Endothelial cell of umbilical vein (primary cell): ENCODE measurements around the gene CALHM6. TPM values are rescaled to one million over a fixed set of nuclear protein-coding genes. Genes with fewer than 3 reads are reported as not detected.

ENCODE experiments used
- BruUV-seq: library from RNA; stranded (reverse); fragments of 400-500 nt; replicated peaks from 2 replicates; lab custom pipeline; 2021; lab: Mats Ljungman, UMichigan
- CTCF ChIA-PET: fragments of 300-600, 350-600 bp; sonication (Branson Sonifier 250); formaldehyde crosslinking; loops from one replicate; lab custom pipeline; 2021; ENCODE audit warnings: antibody characterized with exemption, inconsistent platforms; lab: Charles Lee
- POLR2A ChIA-PET: fragments of 300-600, 350-600 bp; sonication (Branson Sonifier 250); formaldehyde crosslinking; loops from one replicate; lab custom pipeline; 2021; ENCODE audit warnings: antibody characterized with exemption, inconsistent platforms; lab: Charles Lee
- DNase-seq: peaks from one replicate; pipeline ENCODE4 v3.0.0-alpha.2; 2011; ENCODE audit warnings: low read depth, low spot score
- FAIRE-seq: peaks from 2 replicates; lab custom pipeline; 2011; peaks lifted over from hg19 to GRCh38; lab: Jason Lieb, UNC
- H2AFZ ChIP-seq: 2 replicates; pipeline ENCODE4 v1.6.0; 2012; ENCODE audit warnings: low read depth, low read length, control low read depth, inconsistent platforms
- H3K27ac ChIP-seq: 2 replicates; pipeline ENCODE4 v1.5.1; 2011; ENCODE audit warnings: low read depth, mild to moderate bottlenecking, control low read depth, low read length, moderate library complexity; ENCODE audit not compliant: insufficient read depth
- H3K27me3 ChIP-seq, 2 experiments: 2 replicates each; pipeline versions ENCODE4 v1.6.0 to v1.6.1; 2011; ENCODE audit warnings: low read length in 2 of 2, mixed read lengths in 1 of 2; ENCODE audit not compliant: control insufficient read depth in 2 of 2, insufficient read depth in 2 of 2
- H3K36me3 ChIP-seq, 2 experiments: 2 replicates in 1 of 2; 3 replicates in 1 of 2; pipeline ENCODE4 v1.5.1; 2011; ENCODE audit warnings: low read length in 2 of 2, mild to moderate bottlenecking in 1 of 2, moderate library complexity in 1 of 2; ENCODE audit not compliant: control insufficient read depth in 2 of 2, insufficient read depth in 2 of 2; ENCODE audit errors: extremely low read depth in 1 of 2
- H3K4me1 ChIP-seq: 3 replicates; pipeline ENCODE4 v1.5.1; 2011; ENCODE audit warnings: mild to moderate bottlenecking, low read length; ENCODE audit not compliant: control insufficient read depth, insufficient read depth; ENCODE audit errors: extremely low read depth
- H3K4me2 ChIP-seq: 2 replicates; pipeline ENCODE4 v1.6.1; 2011; ENCODE audit warnings: low read length, control low read depth, mixed read lengths; ENCODE audit not compliant: insufficient read depth
- H3K4me3 ChIP-seq, 3 experiments: fragments of 200-600 bp in 1 of 3; sonication (generic), shearing (Covaris generic) in 1 of 3; replicated peaks in 1 of 3; 2 replicates each; pipeline ENCODE4 v1.5.1; 2011 to 2016; ENCODE audit warnings: control low read depth in 3 of 3, low read length in 3 of 3, mild to moderate bottlenecking in 2 of 3, inconsistent platforms in 1 of 3, low read depth in 1 of 3, moderate library complexity in 1 of 3; ENCODE audit not compliant: insufficient read depth in 1 of 3
- H3K79me2 ChIP-seq: 2 replicates; pipeline ENCODE4 v1.6.0; 2012; ENCODE audit warnings: low read length, inconsistent platforms; ENCODE audit not compliant: control insufficient read depth, insufficient read depth
- H3K9ac ChIP-seq: replicated peaks from 2 replicates; pipeline ENCODE3; 2011; ENCODE audit warnings: low read length, control low read depth; ENCODE audit not compliant: insufficient read depth; ENCODE audit errors: extremely low read depth
- H3K9me1 ChIP-seq: replicated peaks from 3 replicates; pipeline ENCODE4 v1.6.0; 2011; ENCODE audit warnings: mild to moderate bottlenecking, low read length; ENCODE audit not compliant: control insufficient read depth, insufficient read depth; ENCODE audit errors: extremely low read depth
- H3K9me3 ChIP-seq: replicated peaks from 2 replicates; pipeline ENCODE4 v1.5.1; 2012; ENCODE audit warnings: low read length, inconsistent platforms; ENCODE audit not compliant: control insufficient read depth, insufficient read depth
- H4K20me1 ChIP-seq: replicated peaks from 2 replicates; pipeline ENCODE3; 2011; ENCODE audit warnings: mild to moderate bottlenecking, low read length; ENCODE audit not compliant: control insufficient read depth, insufficient read depth; ENCODE audit errors: extremely low read depth
- GATA2 ChIP-seq: IDR thresholded peaks from 2 replicates; pipeline ENCODE4 v1.7.0; 2011; ENCODE audit warnings: low read depth, mild to moderate bottlenecking, moderate library complexity, mixed read lengths, low read length; ENCODE audit not compliant: insufficient read length, insufficient read depth
- JUN ChIP-seq: IDR thresholded peaks from 2 replicates; pipeline ENCODE4 v1.6.1; 2011; ENCODE audit warnings: borderline replicate concordance, low read depth; ENCODE audit not compliant: insufficient read length, insufficient read depth
- MYC ChIP-seq: IDR thresholded peaks from one replicate; pipeline ENCODE4 v1.6.1; 2011; ENCODE audit warnings: mild to moderate bottlenecking, low read depth, low read length
- POLR2A ChIP-seq: IDR thresholded peaks from 2 replicates; pipeline ENCODE4 v1.6.1; 2012; ENCODE audit warnings: low read depth, mild to moderate bottlenecking, control low read depth, low read length
- POLR2AphosphoS5 ChIP-seq: IDR thresholded peaks from 2 replicates; pipeline ENCODE4 v1.6.1; 2012; ENCODE audit warnings: low read depth, mild to moderate bottlenecking, control low read depth, low read length, moderate library complexity; ENCODE audit not compliant: insufficient read depth
- dilution Hi-C: fragments of 300-500 bp; cut with MboI; formaldehyde crosslinking; loops from one replicate; pipeline ENCODE4 v1.15.0; 2019; ENCODE audit warnings: low sequenced_read_pairs; ENCODE audit not compliant: extremely low pct_ligation_motif_present
- intact Hi-C: fragments of 100-400 bp; cut with micrococcal nuclease; formaldehyde crosslinking; loops from one replicate; pipeline ENCODE4 v1.10.0; 2022
- polyA plus RNA-seq, 4 experiments: library from polyadenylated mRNA; depleted of rRNA in 3 of 4; stranded (reverse) in 3 of 4; unstranded in 1 of 4; fragments of >200 nt; gene quantifications; 2 replicates each; pipeline versions ENCODE4 v1.2.1 to v1.2.3, GENCODE V29; 2011 to 2012; ENCODE audit warnings: missing spikeins in 1 of 4
- total RNA-seq: library from RNA; stranded (reverse); gene quantifications from 2 replicates; pipeline ENCODE4 v1.2.3, GENCODE V29; 2021
- TF ChIP-seq, protein P1 (sequence below), 2 donors: IDR thresholded peaks; 1 replicate in 1 of 2; 2 replicates in 1 of 2; pipeline ENCODE4 v1.5.1; 2011; ENCODE audit warnings: low read length in 2 of 2, mild to moderate bottlenecking in 2 of 2, moderate library complexity in 2 of 2, control low read depth in 1 of 2, inconsistent platforms in 1 of 2, low read depth in 1 of 2; ENCODE audit not compliant: insufficient read depth in 1 of 2; ENCODE audit errors: extremely low read depth in 1 of 2

The CALHM6 gene
- total and polyA plus RNA-seq, 2 donors (not counting 3 experiments of a cell fraction or from before 2014, with no cell fraction given), result 0.08 TPM; not detected in 1

DNA sequence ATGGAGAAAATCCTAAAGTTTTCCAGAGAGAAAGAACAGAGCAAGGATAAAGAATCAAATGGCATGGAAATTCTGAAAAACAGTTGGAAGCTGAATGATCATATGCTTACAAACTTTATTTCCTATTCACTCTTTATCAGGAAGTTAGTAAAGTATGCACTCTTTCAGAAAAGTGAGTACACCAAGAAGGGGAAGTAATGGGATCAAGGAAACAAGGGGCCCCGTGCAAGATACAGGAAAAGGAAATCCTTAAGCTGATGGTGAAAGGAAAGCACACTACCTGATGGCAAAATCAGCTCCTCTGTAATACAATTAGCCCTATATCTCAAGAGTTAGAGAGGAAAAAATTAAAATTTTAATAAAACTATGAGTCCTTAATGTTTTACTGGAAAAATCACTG lies 14.0 kb downstream of the CALHM6 start:
- Histone ChIP-seq H3K27me3 (no peaks in the 10 kb centered on the region), H3K9me3 (no peaks in the 10 kb centered on the region), H3K4me2 (no peak overlapping the region), H2AFZ (no peak overlapping the region), H3K9me1 (no peaks in the 10 kb centered on the region), H3K9ac (no peak overlapping the region), H3K27ac (no peak overlapping the region), H3K79me2 (no peaks in the 10 kb centered on the region), H3K4me1 (no peaks in the 10 kb centered on the region), H4K20me1 (no peaks in the 10 kb centered on the region), H3K4me3 (no peak overlapping the region), H3K36me3 (no peaks in the 10 kb centered on the region)
- dilution Hi-C loops (no loop called here), intact Hi-C loops (no loop called here)
- ChIA-PET POLR2A (no interaction called here), CTCF (no interaction called here)
- DNase-seq, result no peak
- BruUV-seq, result no TSS peak
- TF ChIP-seq, protein P1, sequence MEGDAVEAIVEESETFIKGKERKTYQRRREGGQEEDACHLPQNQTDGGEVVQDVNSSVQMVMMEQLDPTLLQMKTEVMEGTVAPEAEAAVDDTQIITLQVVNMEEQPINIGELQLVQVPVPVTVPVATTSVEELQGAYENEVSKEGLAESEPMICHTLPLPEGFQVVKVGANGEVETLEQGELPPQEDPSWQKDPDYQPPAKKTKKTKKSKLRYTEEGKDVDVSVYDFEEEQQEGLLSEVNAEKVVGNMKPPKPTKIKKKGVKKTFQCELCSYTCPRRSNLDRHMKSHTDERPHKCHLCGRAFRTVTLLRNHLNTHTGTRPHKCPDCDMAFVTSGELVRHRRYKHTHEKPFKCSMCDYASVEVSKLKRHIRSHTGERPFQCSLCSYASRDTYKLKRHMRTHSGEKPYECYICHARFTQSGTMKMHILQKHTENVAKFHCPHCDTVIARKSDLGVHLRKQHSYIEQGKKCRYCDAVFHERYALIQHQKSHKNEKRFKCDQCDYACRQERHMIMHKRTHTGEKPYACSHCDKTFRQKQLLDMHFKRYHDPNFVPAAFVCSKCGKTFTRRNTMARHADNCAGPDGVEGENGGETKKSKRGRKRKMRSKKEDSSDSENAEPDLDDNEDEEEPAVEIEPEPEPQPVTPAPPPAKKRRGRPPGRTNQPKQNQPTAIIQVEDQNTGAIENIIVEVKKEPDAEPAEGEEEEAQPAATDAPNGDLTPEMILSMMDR (IDR thresholded peaks at IDR 0.05; ENCODE audit: extremely low read depth in 1 of 2, insufficient read depth in 1 of 2, low read depth in 1 of 2, low read length in 2 of 2), result no peak
- TF ChIP-seq POLR2AphosphoS5 (no peak), JUN (no peak), MYC (no peak), POLR2A (no peak), GATA2 (no peak)
- no peak for FAIRE-seq
